H9 (cell line): ENCODE results near the gene G3BP2. TPM values are rescaled to one million over a fixed set of nuclear protein-coding genes. Genes with fewer than 3 reads are reported as not detected.

Experiments used
- DNase-seq: peaks from one replicate; pipeline ENCODE4 v3.0.0-alpha.2; 2017
- H2AFZ ChIP-seq: one replicate; pipeline ENCODE4 v1.6.1; 2013; ENCODE audit warnings: mild to moderate bottlenecking, low read length, control low read depth, moderate library complexity
- H2AK5ac ChIP-seq: 2 replicates; pipeline ENCODE4 v1.6.1; 2013; ENCODE audit warnings: low read length, control low read depth, mixed read lengths; ENCODE audit not compliant: insufficient read length
- H2BK120ac ChIP-seq: one replicate; pipeline ENCODE4 v1.6.1; 2013; ENCODE audit warnings: low read depth, mild to moderate bottlenecking, low read length, control low read depth, inconsistent platforms; ENCODE audit not compliant: poor library complexity, severe bottlenecking
- H2BK12ac ChIP-seq: 2 replicates; pipeline ENCODE4 v1.6.1; 2013; ENCODE audit warnings: low read length, control low read depth, mixed read lengths, low read depth; ENCODE audit not compliant: insufficient read length
- H2BK15ac ChIP-seq: 2 replicates; pipeline ENCODE4 v1.6.1; 2013; ENCODE audit warnings: low read depth, low read length, control low read depth
- H2BK20ac ChIP-seq: one replicate; pipeline ENCODE4 v1.6.1; 2013; ENCODE audit warnings: low read depth, mild to moderate bottlenecking, low read length, control low read depth, inconsistent platforms; ENCODE audit not compliant: poor library complexity, severe bottlenecking
- H2BK5ac ChIP-seq: 2 replicates; pipeline ENCODE4 v1.6.1; 2013; ENCODE audit warnings: low read length, control low read depth, mixed read lengths; ENCODE audit not compliant: insufficient read length
- H3K14ac ChIP-seq: 2 replicates; pipeline ENCODE4 v1.6.1; 2013; ENCODE audit warnings: low read length, control low read depth; ENCODE audit not compliant: insufficient read depth
- H3K18ac ChIP-seq: 2 replicates; pipeline ENCODE4 v1.6.1; 2013; ENCODE audit warnings: low read depth, mild to moderate bottlenecking, mixed read lengths, low read length, control low read depth; ENCODE audit not compliant: insufficient read length
- H3K23ac ChIP-seq: 2 replicates; pipeline ENCODE4 v1.6.1; 2013; ENCODE audit warnings: low read length, control low read depth, mixed read lengths, low read depth; ENCODE audit not compliant: insufficient read length
- H3K23me2 ChIP-seq: 2 replicates; pipeline ENCODE4 v1.6.1; 2013; ENCODE audit warnings: low read depth, mild to moderate bottlenecking, mixed read lengths, low read length, control low read depth; ENCODE audit not compliant: insufficient read length, poor library complexity, severe bottlenecking
- H3K27ac ChIP-seq: 2 replicates; pipeline ENCODE4 v1.5.1; 2013; ENCODE audit warnings: low read length, control low read depth, mixed read lengths, low read depth; ENCODE audit not compliant: insufficient read length
- H3K27me3 ChIP-seq: 2 replicates; pipeline ENCODE4 v1.6.1; 2013; ENCODE audit warnings: low read length, control low read depth, inconsistent platforms; ENCODE audit not compliant: insufficient read depth
- H3K4ac ChIP-seq: 2 replicates; pipeline ENCODE4 v1.6.1; 2013; ENCODE audit warnings: low read depth, mild to moderate bottlenecking, control low read depth, inconsistent platforms, low read length, moderate library complexity
- H3K4me1 ChIP-seq: 2 replicates; pipeline ENCODE4 v1.6.1; 2013; ENCODE audit warnings: low read length, control low read depth, inconsistent platforms; ENCODE audit not compliant: insufficient read depth
- H3K4me2 ChIP-seq: 2 replicates; pipeline ENCODE4 v1.6.1; 2013; ENCODE audit warnings: low read length, control low read depth, mixed read lengths; ENCODE audit not compliant: insufficient read length, insufficient read depth
- H3K56ac ChIP-seq: 2 replicates; pipeline ENCODE4 v1.6.1; 2013; ENCODE audit warnings: low read depth, mild to moderate bottlenecking, mixed read lengths, low read length, control low read depth; ENCODE audit not compliant: insufficient read length
- H3K79me1 ChIP-seq: 2 replicates; pipeline ENCODE4 v1.6.1; 2013; ENCODE audit warnings: low read depth, mild to moderate bottlenecking, moderate library complexity, low read length, control low read depth, inconsistent platforms; ENCODE audit not compliant: insufficient read depth, poor library complexity, severe bottlenecking
- H3K79me2 ChIP-seq: 2 replicates; pipeline ENCODE4 v1.6.1; 2013; ENCODE audit warnings: low read length, control low read depth, inconsistent platforms; ENCODE audit not compliant: insufficient read depth
- H3K9ac ChIP-seq: 2 replicates; pipeline ENCODE4 v1.6.1; 2013; ENCODE audit warnings: low read length, control low read depth, mixed read lengths; ENCODE audit not compliant: insufficient read length; ENCODE audit errors: extremely low read depth
- H3K9me3 ChIP-seq: one replicate; pipeline ENCODE4 v1.6.1; 2013; ENCODE audit warnings: low read depth, low read length, inconsistent platforms; ENCODE audit not compliant: control insufficient read depth
- H3T11ph ChIP-seq: one replicate; pipeline ENCODE4 v1.6.1; 2013; ENCODE audit warnings: mild to moderate bottlenecking, low read length, control low read depth, inconsistent platforms
- H4K20me1 ChIP-seq: one replicate; pipeline ENCODE4 v1.6.1; 2013; ENCODE audit not compliant: control insufficient read depth, insufficient read length, insufficient read depth
- H4K5ac ChIP-seq: 2 replicates; pipeline ENCODE4 v1.6.1; 2013; ENCODE audit warnings: low read depth, mild to moderate bottlenecking, mixed read lengths, low read length, control low read depth; ENCODE audit not compliant: insufficient read length
- H4K8ac ChIP-seq: replicated peaks from 2 replicates; pipeline ENCODE4 v1.6.1; 2013; ENCODE audit warnings: low read length, control low read depth, mixed read lengths, low read depth; ENCODE audit not compliant: insufficient read length
- H4K91ac ChIP-seq: 2 replicates; pipeline ENCODE4 v1.6.1; 2013; ENCODE audit warnings: low read depth, mild to moderate bottlenecking, moderate library complexity, mixed read lengths, low read length, control low read depth; ENCODE audit not compliant: insufficient read length
- H3K27ac Mint-ChIP-seq, 3 experiments: 2 replicates in 2 of 3; 3 replicates in 1 of 3; pipeline ENCODE4 v1.8.0; 2020 to 2021; ENCODE audit warnings: mixed read lengths in 3 of 3, mild to moderate bottlenecking in 1 of 3, moderate library complexity in 1 of 3
- H3K27me3 Mint-ChIP-seq: 2 replicates; pipeline ENCODE4 v1.8.0; 2021; ENCODE audit warnings: low read depth, mild to moderate bottlenecking, moderate library complexity, mixed read lengths
- H3K36me3 Mint-ChIP-seq, 3 experiments: 2 replicates in 2 of 3; 3 replicates in 1 of 3; pipeline ENCODE4 v1.8.0; 2020 to 2021; ENCODE audit warnings: low read depth in 3 of 3, mixed read lengths in 3 of 3; ENCODE audit not compliant: insufficient read depth in 1 of 3
- H3K4me1 Mint-ChIP-seq, 2 experiments: 2 replicates each; pipeline ENCODE4 v1.8.0; 2020; ENCODE audit warnings: mixed read lengths in 2 of 2
- H3K4me3 Mint-ChIP-seq, 2 experiments: 2 replicates in 1 of 2; 3 replicates in 1 of 2; pipeline ENCODE4 v1.8.0; 2020 to 2021; ENCODE audit warnings: mild to moderate bottlenecking in 2 of 2, mixed read lengths in 2 of 2, moderate library complexity in 1 of 2
- H3K9me3 Mint-ChIP-seq, 2 experiments: 2 replicates in 1 of 2; 3 replicates in 1 of 2; pipeline ENCODE4 v1.8.0; 2020; ENCODE audit warnings: mild to moderate bottlenecking in 2 of 2, mixed read lengths in 2 of 2, moderate library complexity in 1 of 2
- WGBS: extraction: QIAGEN DNeasy Blood & Tissue Kit; methylation state at CpG from one replicate; pipeline ENCODE4 v1.1.7; 2013; ENCODE audit warnings: missing lambda C conversion rate, low lambda C conversion rate, mixed read lengths; ENCODE audit not compliant: insufficient read length; ENCODE audit errors: extremely low coverage; 5-methylcytosine and 5-hydroxymethylcytosine counted together
- total RNA-seq: library from RNA; stranded (reverse); gene quantifications from 2 replicates; pipeline ENCODE4 v1.2.1, GENCODE V29; 2021
- TF ChIP-seq, protein P1 (sequence below): fragments of 200-600 bp; sonication (generic); conservative IDR thresholded peaks from 3 replicates; pipeline ENCODE4 v1.8.0; 2021; ENCODE audit warnings: antibody characterized with exemption, mild to moderate bottlenecking

The G3BP2 gene
- total RNA-seq, 1 experiment from 2014 or later: 405 TPM

GRCh38 chr4:75654905-75655304 lies 18.3 kb downstream of the G3BP2 start:
- no peak overlapping the region for H4K5ac ChIP-seq
- no peak overlapping the region for H2AK5ac ChIP-seq
- no peaks in the 10 kb centered on the region for H3K4me1 ChIP-seq
- H3K23ac ChIP-seq: no peak overlapping the region
- H3K4me2 ChIP-seq: no peak overlapping the region
- H2BK20ac ChIP-seq: no peak overlapping the region
- H3K36me3 Mint-ChIP-seq: peaks cover 40 to 90% (median 89%) of the 10 kb centered on the region in 3 experiments; a peak in 6 of 7 replicates
- no peak overlapping the region for H2BK5ac ChIP-seq
- no peak overlapping the region for H2BK120ac ChIP-seq
- H3K18ac ChIP-seq: no peak overlapping the region
- H3K27me3 ChIP-seq: no peaks in the 10 kb centered on the region
- no peaks in the 10 kb centered on the region for H3K9me3 ChIP-seq
- H3K14ac ChIP-seq: no peak overlapping the region
- H2AFZ ChIP-seq: no peak overlapping the region
- H3K4me3 Mint-ChIP-seq: no peak overlapping the region
- no peak overlapping the region for H4K8ac ChIP-seq
- H3K56ac ChIP-seq: no peak overlapping the region
- H3K79me1 ChIP-seq: no peaks in the 10 kb centered on the region
- no peaks in the 10 kb centered on the region for H3K23me2 ChIP-seq
- peak overlapping the region in 1 of 3 experiments; percentile 80; a peak in 2 of 7 replicates for H3K27ac Mint-ChIP-seq
- WGBS: no CpG with 5 or more reads among the region's 1 CpG
- no peaks in the 10 kb centered on the region; the same call in 1 of the 2 replicates for H3K79me2 ChIP-seq
- DNase-seq: no peak
- no peak overlapping the region for H4K91ac ChIP-seq
- no peak overlapping the region for H3K4ac ChIP-seq
- TF ChIP-seq, protein P1, sequence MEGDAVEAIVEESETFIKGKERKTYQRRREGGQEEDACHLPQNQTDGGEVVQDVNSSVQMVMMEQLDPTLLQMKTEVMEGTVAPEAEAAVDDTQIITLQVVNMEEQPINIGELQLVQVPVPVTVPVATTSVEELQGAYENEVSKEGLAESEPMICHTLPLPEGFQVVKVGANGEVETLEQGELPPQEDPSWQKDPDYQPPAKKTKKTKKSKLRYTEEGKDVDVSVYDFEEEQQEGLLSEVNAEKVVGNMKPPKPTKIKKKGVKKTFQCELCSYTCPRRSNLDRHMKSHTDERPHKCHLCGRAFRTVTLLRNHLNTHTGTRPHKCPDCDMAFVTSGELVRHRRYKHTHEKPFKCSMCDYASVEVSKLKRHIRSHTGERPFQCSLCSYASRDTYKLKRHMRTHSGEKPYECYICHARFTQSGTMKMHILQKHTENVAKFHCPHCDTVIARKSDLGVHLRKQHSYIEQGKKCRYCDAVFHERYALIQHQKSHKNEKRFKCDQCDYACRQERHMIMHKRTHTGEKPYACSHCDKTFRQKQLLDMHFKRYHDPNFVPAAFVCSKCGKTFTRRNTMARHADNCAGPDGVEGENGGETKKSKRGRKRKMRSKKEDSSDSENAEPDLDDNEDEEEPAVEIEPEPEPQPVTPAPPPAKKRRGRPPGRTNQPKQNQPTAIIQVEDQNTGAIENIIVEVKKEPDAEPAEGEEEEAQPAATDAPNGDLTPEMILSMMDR: no peak
- no peak overlapping the region for H3K9ac ChIP-seq
- H3K27ac ChIP-seq: no peak overlapping the region
- H3K9me3 Mint-ChIP-seq: no peaks in the 10 kb centered on the region
- H3K27me3 Mint-ChIP-seq: no peaks in the 10 kb centered on the region
- no peak overlapping the region for H2BK15ac ChIP-seq
- no peaks in the 10 kb centered on the region for H4K20me1 ChIP-seq
- no peak overlapping the region for H3T11ph ChIP-seq
- peaks cover 7 to 9% of the 10 kb centered on the region in 2 experiments; a peak in 3 of 4 replicates for H3K4me1 Mint-ChIP-seq
- no peak overlapping the region for H2BK12ac ChIP-seq
